GM12874 (cell line): Measurements from ENCODE around the gene OCRL.

Experiments
- TF ChIP-seq, protein P1 (sequence below): IDR thresholded peaks from 2 replicates; pipeline ENCODE4 v1.5.1; 2011; ENCODE audit warnings: low read depth, mild to moderate bottlenecking, control low read depth, low read length, moderate library complexity; ENCODE audit not compliant: insufficient read depth

Gene OCRL

DNA sequence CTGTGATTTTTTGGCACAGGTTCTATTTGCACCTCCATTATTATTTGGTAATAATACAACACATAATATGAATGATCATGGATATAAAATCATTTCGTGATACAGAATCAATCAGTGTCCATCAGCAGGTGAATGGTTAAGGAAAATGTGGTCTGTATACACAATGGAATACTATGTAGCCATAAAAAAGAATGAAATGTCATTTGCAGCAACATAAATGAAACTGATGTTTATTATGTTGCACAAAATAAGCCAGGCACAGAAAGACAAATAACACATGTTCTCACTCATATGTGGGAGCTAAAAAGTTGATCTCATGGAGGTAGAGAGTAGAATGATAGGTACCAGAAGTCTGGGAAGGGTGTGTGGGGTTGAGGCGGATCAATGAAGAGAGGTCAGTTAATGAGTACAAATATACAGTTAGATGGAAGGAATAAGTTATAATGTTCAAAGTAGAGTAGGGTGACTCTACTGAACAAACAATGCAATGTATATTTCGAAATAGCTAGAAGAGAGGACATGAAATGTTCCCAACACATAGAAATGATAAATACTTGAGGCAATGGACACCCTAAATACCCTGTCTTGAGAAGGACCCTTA lies 15.7 kb upstream of the OCRL start:
- TF ChIP-seq, protein P1, sequence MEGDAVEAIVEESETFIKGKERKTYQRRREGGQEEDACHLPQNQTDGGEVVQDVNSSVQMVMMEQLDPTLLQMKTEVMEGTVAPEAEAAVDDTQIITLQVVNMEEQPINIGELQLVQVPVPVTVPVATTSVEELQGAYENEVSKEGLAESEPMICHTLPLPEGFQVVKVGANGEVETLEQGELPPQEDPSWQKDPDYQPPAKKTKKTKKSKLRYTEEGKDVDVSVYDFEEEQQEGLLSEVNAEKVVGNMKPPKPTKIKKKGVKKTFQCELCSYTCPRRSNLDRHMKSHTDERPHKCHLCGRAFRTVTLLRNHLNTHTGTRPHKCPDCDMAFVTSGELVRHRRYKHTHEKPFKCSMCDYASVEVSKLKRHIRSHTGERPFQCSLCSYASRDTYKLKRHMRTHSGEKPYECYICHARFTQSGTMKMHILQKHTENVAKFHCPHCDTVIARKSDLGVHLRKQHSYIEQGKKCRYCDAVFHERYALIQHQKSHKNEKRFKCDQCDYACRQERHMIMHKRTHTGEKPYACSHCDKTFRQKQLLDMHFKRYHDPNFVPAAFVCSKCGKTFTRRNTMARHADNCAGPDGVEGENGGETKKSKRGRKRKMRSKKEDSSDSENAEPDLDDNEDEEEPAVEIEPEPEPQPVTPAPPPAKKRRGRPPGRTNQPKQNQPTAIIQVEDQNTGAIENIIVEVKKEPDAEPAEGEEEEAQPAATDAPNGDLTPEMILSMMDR = no peak

DNA sequence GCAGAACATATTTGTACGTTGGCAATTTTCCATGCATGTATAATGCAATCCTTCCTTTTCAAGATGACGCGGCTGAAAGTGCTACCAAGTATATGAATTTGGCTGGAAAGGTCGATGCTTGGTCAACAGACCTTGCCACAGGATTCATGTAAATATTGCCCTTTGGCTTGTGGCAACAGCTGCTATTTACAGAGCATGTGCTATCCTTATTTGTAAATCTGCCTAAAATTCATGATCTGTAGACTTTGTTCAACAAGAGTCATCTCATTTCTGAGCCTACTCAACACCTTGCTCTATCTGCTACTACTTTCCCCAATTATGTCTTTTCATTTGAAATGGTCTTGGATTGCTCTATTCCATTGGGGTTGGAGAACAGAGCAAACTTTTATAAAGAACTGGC lies 14.9 kb upstream of the OCRL start:
- TF ChIP-seq, protein P1 = no peak

DNA sequence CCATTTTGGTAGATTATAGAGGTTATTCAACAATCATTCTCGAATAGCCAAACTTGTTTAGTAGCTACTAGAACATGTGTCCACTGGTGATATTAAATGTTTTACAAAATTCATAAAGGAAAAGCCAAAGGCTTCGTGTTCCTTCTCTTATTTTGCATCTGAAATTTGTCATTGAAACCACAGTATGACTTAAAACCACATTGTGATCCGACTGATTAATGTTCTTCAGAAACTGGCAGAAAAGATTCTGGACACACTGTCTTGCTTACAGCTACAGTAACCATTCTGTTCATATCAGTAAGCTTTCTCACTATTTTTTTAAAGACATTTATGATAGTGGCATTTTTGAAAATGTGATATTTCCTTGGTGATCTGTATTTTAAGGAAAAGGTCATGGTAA lies 14.2 kb upstream of the OCRL start:
- TF ChIP-seq, protein P1 = no peak

DNA sequence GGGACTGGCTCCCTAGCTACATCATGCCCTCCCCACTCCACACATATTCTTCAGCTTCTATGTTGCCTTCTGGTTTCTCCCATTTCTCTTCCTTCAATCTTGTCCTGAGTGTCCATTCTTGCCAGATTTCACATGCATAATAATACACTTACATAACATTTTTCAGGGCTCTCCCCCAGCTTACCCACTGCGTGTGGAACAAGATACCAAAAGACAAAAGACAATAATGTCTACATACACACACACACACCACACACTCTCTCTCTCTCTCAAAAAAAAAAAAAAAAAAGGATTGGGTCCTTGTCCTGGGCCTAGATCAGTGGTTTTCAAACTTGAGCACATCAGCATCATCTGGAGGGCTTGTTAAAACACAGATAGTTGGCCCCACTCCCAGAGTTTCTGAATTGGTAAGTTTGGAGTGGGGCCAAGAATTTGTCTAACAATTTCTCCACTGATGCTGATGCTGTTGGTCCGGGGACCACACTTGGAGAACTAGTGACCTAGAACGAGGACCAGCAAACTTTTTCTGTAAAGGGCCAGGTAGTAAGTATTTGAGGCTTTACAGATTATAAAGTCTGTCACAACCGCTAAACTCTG lies 10.3 kb upstream of the OCRL start:
- TF ChIP-seq, protein P1 = no peak

DNA sequence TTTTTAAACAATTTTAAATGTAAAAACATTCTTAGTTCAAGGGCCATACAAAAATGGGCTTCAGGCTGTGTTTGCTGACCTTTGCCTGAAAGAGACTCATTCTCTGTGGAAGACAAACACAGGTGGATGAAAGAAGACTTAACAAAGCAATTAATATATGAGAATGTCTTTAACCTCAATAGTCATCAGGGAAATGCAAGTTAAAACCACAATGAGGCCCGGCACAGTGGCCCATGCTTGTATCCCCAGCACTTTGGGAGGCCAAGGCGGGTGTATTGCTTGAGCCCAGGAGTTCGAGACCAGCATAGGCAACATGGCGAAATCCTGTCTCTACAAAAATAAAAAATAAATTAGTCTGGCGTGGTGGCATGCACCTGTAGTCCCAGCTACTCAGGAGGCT lies 9.6 kb upstream of the OCRL start:
- TF ChIP-seq, protein P1 = no peak

DNA sequence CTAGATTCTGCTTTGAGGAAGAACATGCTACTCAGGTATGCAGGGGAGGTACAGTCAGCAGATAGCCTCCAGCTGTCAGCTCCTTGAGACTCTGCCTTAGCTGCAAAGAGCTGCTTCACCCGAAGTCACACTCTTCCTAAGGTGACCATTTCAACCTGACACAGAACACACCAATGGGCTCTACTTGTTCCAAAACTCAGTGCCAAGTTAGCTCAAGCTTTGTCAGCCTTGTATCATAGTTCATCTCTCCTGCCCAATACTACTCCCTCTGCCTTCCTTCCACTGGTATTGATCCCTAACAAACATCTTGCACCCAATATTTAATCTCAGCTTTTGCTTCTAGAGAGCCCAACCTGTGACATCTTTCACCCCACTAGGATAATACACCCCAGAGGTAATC lies 8.9 kb upstream of the OCRL start:
- TF ChIP-seq, protein P1 = no peak

DNA sequence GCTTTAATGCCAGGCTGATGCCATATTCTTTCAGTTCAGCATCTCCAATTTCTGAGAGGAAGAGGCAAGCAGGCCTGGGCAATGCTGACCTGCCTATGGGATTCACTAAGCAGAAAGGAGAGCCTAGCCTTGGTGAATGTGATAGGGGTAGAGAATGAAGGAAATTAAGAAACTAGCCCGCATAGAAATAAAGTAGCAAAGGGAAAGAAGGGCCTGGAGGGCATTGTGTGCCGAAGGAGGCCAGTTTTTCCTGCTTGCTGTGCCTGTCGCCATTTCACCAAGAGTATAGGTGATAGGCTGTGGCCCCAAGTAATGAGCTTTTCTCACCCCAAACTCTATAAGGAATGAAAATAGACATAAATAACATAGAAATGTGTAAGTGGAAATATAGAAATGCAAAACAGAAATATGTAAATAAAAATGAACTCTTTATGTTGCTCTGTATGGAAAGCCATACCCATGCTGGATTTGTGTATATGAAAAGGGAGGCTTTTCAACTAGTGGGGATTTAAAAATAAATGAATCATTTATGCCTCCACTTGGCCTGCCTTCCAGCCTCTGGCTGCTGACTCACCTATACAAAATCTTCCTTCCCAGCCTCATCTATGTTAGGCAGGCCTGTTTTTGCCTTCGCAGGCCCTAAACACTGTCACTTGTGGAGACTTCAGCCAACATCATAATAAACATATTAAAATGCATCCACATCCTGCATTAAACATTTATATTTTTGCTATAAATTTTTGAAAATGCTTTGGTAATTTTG lies 5.1 kb upstream of the OCRL start:
- TF ChIP-seq, protein P1 = no peak
